PC-3 (cell line): ENCODE data around the gene TGM2. TPM values are rescaled to one million over a fixed set of nuclear protein-coding genes. Genes with fewer than 3 reads are reported as not detected.

Experiments
- ATAC-seq: fragments of 200-7000 bp; cut with Tn5 transposase; 2 replicates; pipeline ENCODE4 v1.9.1; 2020; ENCODE audit warnings: mild to moderate bottlenecking, moderate library complexity
- BruUV-seq: library from RNA; stranded (reverse); fragments of 400-500 nt; replicated peaks from 2 replicates; lab custom pipeline; 2021; lab: Mats Ljungman, UMichigan
- CTCF ChIA-PET: fragments of 300-600 bp; sonication (Branson Sonifier 250); formaldehyde crosslinking; loops from one replicate; lab custom pipeline; 2022; ENCODE audit warnings: antibody characterized with exemption; lab: Charles Lee
- POLR2A ChIA-PET: fragments of 300-600 bp; sonication (Branson Sonifier 250); formaldehyde crosslinking; loops from one replicate; lab custom pipeline; 2022; ENCODE audit warnings: antibody characterized with exemption; ENCODE audit not compliant: unreplicated experiment; lab: Charles Lee
- DNase-seq: peaks from one replicate; pipeline ENCODE4 v3.0.0-alpha.2; 2015
- H2AFZ ChIP-seq: fragments of 300-600 bp; sonication (generic); 2 replicates; pipeline ENCODE4 v1.6.0; 2016; ENCODE audit warnings: antibody characterized with exemption, low read length
- H3F3A ChIP-seq: fragments of 300-600 bp; sonication (generic); one replicate; pipeline ENCODE4 v1.6.0; 2017; ENCODE audit warnings: antibody characterized with exemption, low read length, control low read depth, mild to moderate bottlenecking; ENCODE audit not compliant: unreplicated experiment
- H3K27ac ChIP-seq: fragments of 300-600 bp; sonication (generic); 2 replicates; pipeline ENCODE4 v1.5.1; 2016; ENCODE audit warnings: mild to moderate bottlenecking, low read length
- H3K27me3 ChIP-seq: fragments of 300-600 bp; sonication (generic); 2 replicates; pipeline ENCODE4 v1.6.1; 2016; ENCODE audit warnings: low read length, mixed read lengths
- H3K36me3 ChIP-seq: fragments of 300-600 bp; sonication (generic); 2 replicates; pipeline ENCODE4 v1.6.1; 2016; ENCODE audit warnings: low read depth, mixed run types, low read length, mixed read lengths
- H3K4me1 ChIP-seq: fragments of 300-600 bp; sonication (generic); 2 replicates; pipeline ENCODE4 v1.5.1; 2016; ENCODE audit warnings: low read length; ENCODE audit not compliant: insufficient read depth
- H3K4me2 ChIP-seq: fragments of 300-600 bp; sonication (generic); 2 replicates; pipeline ENCODE4 v1.6.0; 2016; ENCODE audit warnings: low read length
- H3K4me3 ChIP-seq: fragments of 300-600 bp; sonication (generic); 2 replicates; pipeline ENCODE4 v1.5.1; 2016; ENCODE audit warnings: mild to moderate bottlenecking, low read length, mixed read lengths
- H3K79me2 ChIP-seq: fragments of 300-600 bp; sonication (generic); 2 replicates; pipeline ENCODE4 v1.6.1; 2017; ENCODE audit warnings: low read length, mixed read lengths
- H3K9ac ChIP-seq: fragments of 300-600 bp; sonication (generic); 2 replicates; pipeline ENCODE4 v1.6.0; 2016; ENCODE audit warnings: mild to moderate bottlenecking, low read length
- H3K9me2 ChIP-seq: fragments of 300-600 bp; sonication (generic); replicated peaks from 2 replicates; pipeline ENCODE4 v1.6.1; 2016; ENCODE audit warnings: mixed run types, low read length, mixed read lengths
- H3K9me3 ChIP-seq: fragments of 300-600 bp; sonication (generic); 2 replicates; pipeline ENCODE4 v1.6.1; 2016; ENCODE audit warnings: low read length, mixed read lengths
- H4K20me1 ChIP-seq: fragments of 300-600 bp; sonication (generic); 2 replicates; pipeline ENCODE4 v1.6.1; 2016; ENCODE audit warnings: low read length, mixed read lengths
- EZH2 ChIP-seq: fragments of 300-600 bp; sonication (generic); IDR thresholded peaks from one replicate; pipeline ENCODE4 v1.6.1; 2017; ENCODE audit warnings: antibody characterized with exemption, mild to moderate bottlenecking, low read length; ENCODE audit not compliant: unreplicated experiment
- EZH2phosphoT487 ChIP-seq: fragments of 300-600 bp; sonication (generic); IDR thresholded peaks from 2 replicates; pipeline ENCODE4 v1.6.1; 2018; ENCODE audit warnings: mild to moderate bottlenecking, antibody characterized with exemption, low read length, borderline replicate concordance
- intact Hi-C: fragments of 100-400 bp; cut with micrococcal nuclease; formaldehyde crosslinking; loops from 2 replicates; pipeline ENCODE4 v1.9.0; 2023
- total RNA-seq: library from RNA; depleted of rRNA; stranded (reverse); fragments of >200 nt; gene quantifications from 2 replicates; pipeline ENCODE4 v1.2.3, GENCODE V29; 2014
- TF ChIP-seq, protein P1 (sequence below): fragments of 300-600 bp; sonication (generic); conservative IDR thresholded peaks from 2 replicates; pipeline ENCODE4 v1.5.1; 2017; ENCODE audit warnings: antibody characterized with exemption, low read depth, mild to moderate bottlenecking, low read length

The TGM2 gene
- total RNA-seq, 1 experiment from 2014 or later: 583 TPM

DNA sequence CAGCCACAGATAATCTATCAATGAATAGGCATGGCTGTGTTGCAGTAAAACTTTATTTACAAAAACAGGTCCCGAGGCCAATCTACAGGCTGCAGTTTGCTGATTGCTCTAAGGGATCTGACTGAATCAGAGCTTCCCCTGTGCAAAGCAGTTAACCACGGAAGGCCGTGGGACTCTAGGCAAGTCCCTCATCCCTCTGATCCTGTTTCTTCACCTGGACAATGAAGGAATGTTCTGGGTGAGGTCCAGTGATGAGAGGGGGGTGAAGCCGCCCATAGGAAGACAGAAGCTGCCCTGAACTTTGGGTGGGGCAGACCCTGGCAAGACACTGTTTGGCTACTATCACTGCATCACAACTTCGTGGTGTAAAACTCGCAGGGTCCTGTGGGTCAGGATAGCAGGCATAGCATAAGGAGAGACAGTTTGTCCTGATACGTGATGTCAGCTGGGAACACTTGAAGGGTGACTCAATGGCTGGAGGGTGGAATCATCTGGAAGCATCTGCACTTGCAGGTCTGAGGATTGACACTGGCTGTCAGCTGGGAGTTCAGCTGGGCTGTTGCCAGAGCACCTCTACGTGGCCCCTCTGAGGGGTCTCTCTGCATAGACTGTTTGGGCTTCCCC, 33.3 kb upstream of the TGM2 start:
- ATAC-seq: peak; percentile 12; the same call in 1 of the 2 replicates
- no peaks in the 10 kb centered on the region for H3K9me3 ChIP-seq
- H3K9me2 ChIP-seq: no peaks in the 10 kb centered on the region
- H3K4me2 ChIP-seq: no peak overlapping the region
- BruUV-seq: no TSS peak
- H3K4me3 ChIP-seq: no peak overlapping the region
- H3K9ac ChIP-seq: no peak overlapping the region
- H4K20me1 ChIP-seq: no peaks in the 10 kb centered on the region
- H2AFZ ChIP-seq: no peak overlapping the region
- peak; percentile 31 for DNase-seq
- H3F3A ChIP-seq: no peaks in the 10 kb centered on the region
- no peaks in the 10 kb centered on the region for H3K36me3 ChIP-seq
- ChIA-PET POLR2A (no interaction called here), CTCF (no interaction called here)
- TF ChIP-seq EZH2phosphoT487 (no peak), EZH2 (no peak)
- TF ChIP-seq, protein P1, sequence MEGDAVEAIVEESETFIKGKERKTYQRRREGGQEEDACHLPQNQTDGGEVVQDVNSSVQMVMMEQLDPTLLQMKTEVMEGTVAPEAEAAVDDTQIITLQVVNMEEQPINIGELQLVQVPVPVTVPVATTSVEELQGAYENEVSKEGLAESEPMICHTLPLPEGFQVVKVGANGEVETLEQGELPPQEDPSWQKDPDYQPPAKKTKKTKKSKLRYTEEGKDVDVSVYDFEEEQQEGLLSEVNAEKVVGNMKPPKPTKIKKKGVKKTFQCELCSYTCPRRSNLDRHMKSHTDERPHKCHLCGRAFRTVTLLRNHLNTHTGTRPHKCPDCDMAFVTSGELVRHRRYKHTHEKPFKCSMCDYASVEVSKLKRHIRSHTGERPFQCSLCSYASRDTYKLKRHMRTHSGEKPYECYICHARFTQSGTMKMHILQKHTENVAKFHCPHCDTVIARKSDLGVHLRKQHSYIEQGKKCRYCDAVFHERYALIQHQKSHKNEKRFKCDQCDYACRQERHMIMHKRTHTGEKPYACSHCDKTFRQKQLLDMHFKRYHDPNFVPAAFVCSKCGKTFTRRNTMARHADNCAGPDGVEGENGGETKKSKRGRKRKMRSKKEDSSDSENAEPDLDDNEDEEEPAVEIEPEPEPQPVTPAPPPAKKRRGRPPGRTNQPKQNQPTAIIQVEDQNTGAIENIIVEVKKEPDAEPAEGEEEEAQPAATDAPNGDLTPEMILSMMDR: no peak
- no peak overlapping the region for H3K27ac ChIP-seq
- H3K27me3 ChIP-seq: no peaks in the 10 kb centered on the region
- intact Hi-C loops: no loop called here
- H3K79me2 ChIP-seq: no peaks in the 10 kb centered on the region
- peaks cover 15% of the 10 kb centered on the region; the same call in 1 of the 2 replicates for H3K4me1 ChIP-seq

DNA sequence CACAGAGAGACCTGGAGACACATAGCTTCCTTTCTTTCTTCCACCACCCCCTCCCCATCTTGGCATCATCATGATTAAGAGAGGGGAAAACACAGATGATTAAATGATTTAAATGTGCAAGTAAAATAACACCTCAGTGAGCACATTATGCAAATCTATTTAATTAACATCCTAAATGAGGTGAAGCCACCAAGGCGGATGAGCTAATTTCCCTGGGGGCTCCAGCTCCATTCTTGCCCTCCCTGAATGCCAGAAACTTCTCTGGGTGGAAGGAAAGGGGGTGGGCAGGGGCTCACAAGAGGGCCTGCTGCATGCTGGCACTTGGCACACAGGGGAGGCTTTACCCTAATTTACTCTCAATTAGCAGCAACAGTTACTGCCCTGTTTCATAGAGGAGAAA, 32.5 kb upstream of the TGM2 start:
- DNase-seq: no peak
- BruUV-seq: no TSS peak
- no peaks in the 10 kb centered on the region for H3K27me3 ChIP-seq

DNA sequence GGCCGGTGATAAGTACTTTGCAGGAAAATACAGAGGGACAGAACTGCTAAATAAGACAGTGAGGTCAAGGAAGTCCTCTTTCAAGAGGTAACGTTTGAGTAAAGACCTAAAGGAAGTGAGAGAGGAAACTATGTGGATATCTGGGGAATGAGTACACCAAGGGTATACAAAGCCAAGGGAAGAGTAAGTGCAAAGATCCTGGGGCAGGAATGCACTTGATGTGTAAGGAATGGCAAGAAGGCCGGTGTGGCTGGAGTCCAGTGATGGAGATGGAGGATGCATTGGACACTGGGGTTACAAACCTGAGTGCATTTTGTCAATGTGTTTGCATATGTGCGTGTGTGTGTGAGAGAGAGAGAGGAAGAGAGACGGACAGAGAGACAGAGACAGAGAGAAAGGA, 32.1 kb upstream of the TGM2 start:
- no peaks in the 10 kb centered on the region for H4K20me1 ChIP-seq
- H3K79me2 ChIP-seq: no peaks in the 10 kb centered on the region
- TF ChIP-seq EZH2: no peak
- TF ChIP-seq, protein P1: no peak
- H3K9me2 ChIP-seq: no peaks in the 10 kb centered on the region
- no peaks in the 10 kb centered on the region for H3K9me3 ChIP-seq
- intact Hi-C loops: no loop called here
- ChIA-PET POLR2A (no interaction called here), CTCF (no interaction called here)
- DNase-seq (no peak), ATAC-seq (no peak)
- H3K36me3 ChIP-seq: no peaks in the 10 kb centered on the region
- H3K27ac ChIP-seq: no peak overlapping the region
- H3F3A ChIP-seq: no peaks in the 10 kb centered on the region
- no peak overlapping the region for H3K4me2 ChIP-seq
- BruUV-seq: no TSS peak
- peaks cover 15% of the 10 kb centered on the region; the same call in 1 of the 2 replicates for H3K4me1 ChIP-seq
- no peaks in the 10 kb centered on the region for H3K27me3 ChIP-seq
- H3K9ac ChIP-seq: no peak overlapping the region
- H2AFZ ChIP-seq: no peak overlapping the region
- no peak overlapping the region for H3K4me3 ChIP-seq

More for the DNA sequence above, 32.5 kb upstream of the TGM2 start:
- Histone ChIP-seq H3K36me3 (no peaks in the 10 kb centered on the region), H3K9ac (no peak overlapping the region), H2AFZ (no peak overlapping the region), H3K4me1 (peaks cover 15% of the 10 kb centered on the region; the same call in 1 of the 2 replicates), H3K9me3 (no peaks in the 10 kb centered on the region), H3K4me2 (no peak overlapping the region), H3K9me2 (no peaks in the 10 kb centered on the region), H4K20me1 (no peaks in the 10 kb centered on the region), H3F3A (no peaks in the 10 kb centered on the region), H3K4me3 (no peak overlapping the region), H3K27ac (no peak overlapping the region), H3K79me2 (no peaks in the 10 kb centered on the region)
- POLR2A ChIA-PET: no interaction called here
- CTCF ChIA-PET: no interaction called here
- TF ChIP-seq, protein P1: no peak
- no peak for TF ChIP-seq EZH2
- TF ChIP-seq EZH2phosphoT487: no peak
- no peak for ATAC-seq
- intact Hi-C loops: no loop called here
